KG1 (cell line): ENCODE measurements around the gene CCDC82.
"Not testable (repeated sequence)": the region's sequence is repeated elsewhere in the genome, so short reads cannot be mapped to it uniquely, and the experiment has no call there.

ENCODE experiments used
- DNase-seq: peaks from one replicate; lab custom pipeline; 2025; lab: John Stamatoyannopoulos, UW

CCDC82 gene

DNA sequence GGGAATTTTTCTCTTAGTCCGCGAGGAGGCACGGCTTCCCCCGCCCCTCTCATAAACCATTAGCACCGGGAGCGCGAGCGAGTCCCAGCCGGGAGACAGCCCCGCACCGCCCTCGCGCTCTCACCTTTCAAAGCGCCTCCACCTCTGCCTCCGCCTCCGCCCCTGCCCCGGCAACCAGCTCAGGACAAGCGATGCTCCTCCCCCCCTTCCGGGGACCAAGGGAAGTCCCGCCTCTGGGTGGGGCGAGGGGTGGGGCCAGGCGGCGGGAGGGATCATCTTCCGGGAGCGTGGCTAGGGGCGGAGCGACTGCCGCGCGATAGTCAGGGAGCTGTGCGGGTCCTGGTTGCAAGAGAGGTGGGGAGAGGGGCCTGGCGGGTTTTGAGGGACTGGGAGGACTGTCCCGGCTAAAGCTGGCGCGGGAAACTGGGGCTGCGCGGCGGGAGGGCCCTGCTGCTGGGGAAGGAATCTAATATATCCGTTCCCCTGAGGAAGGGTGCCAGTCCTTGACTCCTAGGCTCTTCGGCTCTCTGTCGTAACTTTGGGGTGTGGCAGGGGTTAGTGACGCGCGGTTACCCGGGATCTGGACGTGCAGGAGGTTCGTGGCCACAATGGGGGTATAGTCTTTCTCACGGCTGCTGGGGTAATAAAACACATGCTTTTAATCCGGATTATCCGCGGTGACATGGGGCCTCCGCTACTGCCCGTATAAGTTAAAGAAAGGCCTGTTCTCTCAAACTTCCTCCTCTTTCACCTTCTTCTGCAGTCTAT lies at the start of gene CCDC82, which contains the start of gene JRKL:
CCDC82 (minus strand) TSS at position 193 of the 768 bp plus-strand sequence. CDS start 5,165 bp downstream, outside the sequence.
JRKL (plus strand) TSS at position 294 of the 768 bp plus-strand sequence. CDS start 637 bp downstream, outside the sequence.
- DNase-seq: peak; percentile 93

DNA sequence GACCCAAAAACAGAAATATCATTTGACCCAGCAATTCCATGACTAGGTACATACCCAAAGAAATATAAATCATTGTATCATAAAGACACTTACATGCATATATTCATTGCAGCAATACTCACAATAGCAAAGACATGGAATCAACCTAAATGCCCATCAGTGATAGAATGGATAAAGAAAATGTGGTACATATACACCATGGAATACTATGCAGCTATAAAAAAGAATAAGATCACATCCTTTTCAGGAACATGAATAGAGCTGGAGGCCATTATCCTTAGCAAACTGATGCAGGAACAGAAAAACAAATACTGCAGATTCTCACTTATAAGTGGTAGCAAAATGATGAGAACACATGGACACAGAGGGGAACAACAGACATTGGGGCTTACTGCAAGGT lies 42.9 kb upstream of the CCDC82 start:
- DNase-seq: not testable (repeated sequence)

DNA sequence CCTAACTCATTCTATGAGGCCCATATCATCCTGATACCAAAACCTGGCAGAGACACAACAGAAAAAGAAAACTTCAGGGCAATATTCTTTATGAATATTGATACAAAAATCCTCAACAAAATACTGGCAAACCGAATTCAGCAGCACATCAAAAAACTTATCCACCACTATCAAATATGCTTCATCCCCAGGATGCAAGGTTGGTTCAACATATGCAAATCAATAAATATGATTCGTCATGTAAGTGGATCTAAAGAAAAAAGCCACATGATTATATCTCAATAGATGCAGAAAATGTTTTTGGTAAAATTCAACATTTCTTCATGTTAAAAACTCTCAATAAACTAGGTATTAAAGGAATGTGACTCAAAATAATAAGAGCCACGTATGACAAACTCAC lies 41.0 kb upstream of the CCDC82 start:
- no peak for DNase-seq

DNA sequence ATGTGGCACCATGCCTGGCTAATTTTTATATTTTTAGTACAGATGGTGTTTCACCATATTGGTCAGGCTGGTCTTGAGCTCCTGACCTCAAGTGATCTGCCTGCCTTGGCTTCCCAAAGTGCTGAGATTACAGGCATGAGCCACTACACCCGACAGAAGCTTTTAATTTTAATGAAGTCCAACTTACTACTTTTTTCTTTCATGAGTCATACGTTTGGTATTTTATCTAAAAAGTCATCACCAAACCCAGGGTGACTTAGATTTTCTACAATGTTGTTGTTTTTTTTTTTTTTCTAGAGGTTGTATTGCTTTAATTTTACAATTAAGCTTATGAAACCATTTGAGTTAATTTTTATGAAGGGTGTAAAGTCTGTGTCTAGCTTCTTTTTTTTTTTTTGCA lies 35.0 kb upstream of the CCDC82 start:
- no peak for DNase-seq

- no peak for DNase-seq
Observed at GRCh38 chr11:96413408-96413807, 23.7 kb upstream of the CCDC82 start.

DNA sequence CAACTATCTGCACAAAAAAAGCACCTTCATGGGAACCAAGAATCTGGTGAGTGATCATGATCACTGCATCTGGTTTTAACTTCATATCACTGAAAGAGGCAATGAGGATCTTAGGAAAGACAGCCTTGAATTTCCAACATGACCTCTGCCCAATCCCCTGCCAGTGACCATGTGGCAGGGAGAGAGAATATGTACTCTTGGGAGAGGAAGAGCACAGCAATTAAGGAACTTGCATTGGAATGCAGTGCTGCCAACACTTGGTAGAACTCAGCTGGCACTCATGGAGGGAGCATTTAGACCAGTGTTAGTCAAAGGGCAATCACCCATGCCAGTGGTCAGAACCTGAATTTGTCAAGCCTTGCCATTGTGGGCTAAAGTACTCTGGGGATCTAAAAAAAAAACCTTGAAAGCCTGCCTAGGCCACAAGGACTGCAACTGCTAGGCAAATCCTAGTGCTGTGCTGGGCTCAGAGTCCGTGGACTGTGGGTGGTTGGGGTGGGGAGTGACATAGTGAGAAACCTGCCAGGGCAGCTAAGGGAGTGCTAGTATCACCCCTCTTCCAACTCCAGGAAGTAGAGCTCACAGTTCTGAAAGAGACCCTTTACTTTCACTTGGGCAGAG lies 23.2 kb upstream of the CCDC82 start:
- no peak for DNase-seq

DNA sequence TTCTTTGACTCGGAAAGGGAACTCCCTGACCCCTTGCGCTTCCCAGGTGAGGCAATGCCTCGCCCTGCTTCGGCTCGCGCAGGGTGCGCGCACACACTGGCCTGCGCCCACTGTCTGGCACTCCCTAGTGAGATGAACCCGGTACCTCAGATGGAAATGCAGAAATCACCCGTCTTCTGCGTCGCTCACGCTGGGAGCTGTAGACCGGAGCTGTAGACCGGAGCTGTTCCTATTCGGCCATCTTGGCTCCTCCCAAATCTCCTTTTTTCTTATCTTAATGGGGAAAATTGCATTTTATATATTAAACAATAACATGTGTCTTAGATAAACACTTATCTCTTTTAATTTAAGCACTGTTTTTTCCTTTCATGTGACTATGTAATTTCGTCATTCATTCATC lies 21.7 kb upstream of the CCDC82 start:
- not testable (repeated sequence) for DNase-seq

GRCh38 chr11:96400697-96401096 lies 11.0 kb upstream of the CCDC82 start:
- DNase-seq: no peak

GRCh38 chr11:96397863-96398262 lies 8.2 kb upstream of the CCDC82 start:
- no peak for DNase-seq

GRCh38 chr11:96396637-96397036 lies 6.9 kb upstream of the CCDC82 start:
- no peak for DNase-seq

DNA sequence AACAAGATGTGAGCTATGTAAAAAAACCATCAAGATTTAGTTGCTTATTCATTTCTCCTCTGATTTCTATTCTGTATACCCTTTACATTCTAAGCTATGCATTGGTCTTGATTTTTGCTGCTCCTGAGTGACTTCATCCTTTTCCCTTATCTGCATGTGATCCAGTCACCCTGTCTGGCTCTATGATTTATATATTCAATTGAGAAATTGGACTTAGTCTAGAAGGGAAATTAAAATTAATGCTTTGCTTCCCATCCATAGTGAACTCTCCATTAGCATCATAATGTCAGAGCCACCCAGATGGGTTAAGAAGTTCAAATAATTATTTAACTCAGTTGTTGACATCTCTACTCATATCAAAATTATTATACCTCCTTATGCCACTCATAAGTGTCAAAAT lies 5.1 kb upstream of the CCDC82 start:
- no peak for DNase-seq

DNA sequence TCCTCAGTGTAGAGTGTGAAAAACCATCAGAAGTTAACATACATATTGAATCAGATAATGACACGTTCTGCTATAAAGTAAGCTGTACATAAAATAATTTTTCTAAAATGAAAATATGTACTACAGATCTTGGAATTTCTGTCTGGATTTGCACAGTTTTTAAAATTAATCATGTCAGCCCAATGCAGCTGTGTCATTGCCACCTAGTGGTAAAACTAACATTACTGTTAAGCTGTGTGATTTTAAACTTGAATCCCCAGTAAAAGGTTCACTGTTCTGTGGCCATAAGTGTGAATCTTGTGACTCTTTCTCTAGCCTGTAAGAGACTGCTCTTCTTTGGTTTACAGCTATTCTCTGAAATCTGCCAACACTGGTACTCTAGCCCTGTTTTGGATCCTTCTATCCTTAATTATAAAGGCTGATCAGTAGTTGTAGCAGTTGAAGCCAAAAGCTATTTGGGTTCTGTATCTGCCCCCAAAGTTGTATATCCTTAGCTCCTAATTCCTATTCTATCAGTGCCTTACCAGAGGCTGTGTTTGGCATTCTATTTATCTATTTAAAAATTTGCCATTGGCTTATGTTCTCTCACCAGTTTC lies 4.1 kb upstream of the CCDC82 start:
- DNase-seq: peak; percentile 20

- no peak for DNase-seq
Observed at GRCh38 chr11:96391698-96392307, 2.1 kb upstream of the CCDC82 start.

DNA sequence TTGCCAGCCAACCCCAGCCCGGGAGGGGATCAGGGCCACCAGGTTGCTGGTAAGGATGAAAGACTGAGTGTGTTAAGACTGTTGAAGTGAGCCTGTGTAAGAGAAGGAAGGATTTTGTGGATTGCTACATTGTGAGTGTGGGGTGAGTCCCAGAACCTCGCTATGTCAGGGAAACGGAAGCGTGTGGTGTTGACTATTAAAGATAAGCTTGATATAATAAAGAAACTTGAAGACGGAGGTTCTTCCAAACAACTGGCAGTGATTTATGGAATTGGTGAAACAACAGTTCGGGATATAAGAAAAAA lies 728 bp upstream of the CCDC82 start:
- no peak for DNase-seq

DNA sequence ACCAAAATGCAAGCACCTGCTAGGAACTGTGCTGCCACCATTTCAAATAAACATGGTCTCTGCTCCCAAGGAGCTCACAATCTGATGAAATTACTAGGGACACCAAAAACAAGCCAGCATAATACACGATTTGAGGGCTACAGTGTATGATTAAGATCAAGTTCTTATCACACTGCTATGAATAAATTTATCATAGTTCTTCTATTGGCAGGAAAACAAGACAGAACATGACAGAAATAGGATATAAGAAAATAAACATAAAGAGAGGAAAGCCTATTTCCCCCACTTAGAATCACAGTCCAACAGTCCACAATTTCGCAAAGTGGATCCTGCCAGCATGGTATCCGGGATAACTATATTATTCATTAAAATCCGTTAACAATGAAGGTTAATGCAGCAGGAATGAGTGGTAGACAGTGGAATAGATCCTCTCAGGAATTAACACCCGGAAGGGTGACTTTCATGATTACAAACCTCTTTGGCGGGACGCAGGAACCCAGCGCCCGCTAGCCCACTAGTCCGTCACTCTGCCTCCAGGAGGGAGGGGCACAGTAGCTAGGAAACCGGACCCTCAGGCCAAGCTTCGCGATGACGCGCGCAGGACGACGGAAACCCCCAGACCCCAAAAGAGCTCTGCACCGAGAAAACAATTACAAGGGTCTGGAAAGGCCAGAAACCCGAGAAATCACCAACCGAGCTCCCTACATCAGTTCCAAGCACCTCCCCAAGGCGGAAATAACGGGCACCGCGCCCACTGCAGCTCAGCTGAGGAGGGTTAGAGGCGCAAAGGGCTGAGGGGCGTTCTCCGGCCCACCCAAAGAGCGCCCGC lies 607 bp downstream of the CCDC82 start:
- DNase-seq: peak; percentile 75

- no peak for DNase-seq
Observed at GRCh38 chr11:96385187-96385586, 4.5 kb downstream of the CCDC82 start.

GRCh38 chr11:96384156-96384555 lies 5.6 kb downstream of the CCDC82 start:
- no peak for DNase-seq

- DNase-seq: no peak
Observed at GRCh38 chr11:96376796-96377195, 12.9 kb downstream of the CCDC82 start.

- no peak for DNase-seq
Observed at GRCh38 chr11:96373826-96374225, 15.9 kb downstream of the CCDC82 start.

GRCh38 chr11:96367342-96367741 lies 22.4 kb downstream of the CCDC82 start:
- DNase-seq: no peak

- DNase-seq: no peak
Observed at GRCh38 chr11:96366024-96366423, 23.7 kb downstream of the CCDC82 start.

DNA sequence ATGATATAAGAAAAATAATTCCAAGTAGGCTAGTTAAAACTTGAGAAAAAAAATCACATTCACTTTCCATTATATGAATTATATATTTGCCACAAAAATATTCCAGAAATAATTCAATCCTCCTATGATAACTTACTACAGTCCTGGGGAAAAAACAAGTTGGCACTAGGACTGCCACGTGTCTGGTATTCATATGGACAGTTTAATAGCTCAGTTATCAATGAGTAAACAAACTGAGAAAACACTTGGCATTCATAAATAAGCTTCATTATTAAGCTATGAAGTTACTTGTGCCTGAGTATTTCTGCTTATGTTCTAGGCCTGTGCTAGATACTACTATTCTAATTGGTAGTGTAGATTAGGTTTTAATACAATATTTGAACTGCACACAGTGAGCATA lies 24.2 kb downstream of the CCDC82 start:
- no peak for DNase-seq
